Islet precursor cell (in vitro differentiated cells): ENCODE data around the gene GAD1.

Experiments
- DNase-seq: peaks from one replicate; pipeline ENCODE4 v3.0.0-alpha.2; 2018

GAD1 gene

DNA sequence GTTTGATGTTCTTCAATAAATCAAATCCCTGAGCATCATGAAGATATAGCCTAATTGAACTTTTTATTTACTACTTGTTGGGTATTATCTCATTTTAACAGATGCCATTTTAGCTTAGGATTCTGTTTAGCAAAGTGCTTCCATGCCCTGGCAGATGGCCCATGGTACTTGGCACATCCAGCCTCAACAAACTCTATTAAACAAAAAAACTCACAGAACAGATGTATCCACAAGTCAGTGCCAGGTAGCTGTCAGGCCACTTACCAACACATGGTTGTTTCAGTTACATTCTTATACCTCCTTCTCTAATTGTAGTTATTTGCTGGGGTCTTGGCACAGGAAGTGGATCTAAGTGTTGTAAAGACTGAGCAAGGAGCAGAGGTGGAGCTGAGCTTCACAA is 29.6 kb downstream of the GAD1 start:
- DNase-seq = no peak

GRCh38 chr2:170847716-170848115 is 31.0 kb downstream of the GAD1 start:
- no peak for DNase-seq

- peak; percentile 74 for DNase-seq
These were observed 31.9 kb downstream of the GAD1 start for GRCh38 chr2:170848587-170848986.

DNA sequence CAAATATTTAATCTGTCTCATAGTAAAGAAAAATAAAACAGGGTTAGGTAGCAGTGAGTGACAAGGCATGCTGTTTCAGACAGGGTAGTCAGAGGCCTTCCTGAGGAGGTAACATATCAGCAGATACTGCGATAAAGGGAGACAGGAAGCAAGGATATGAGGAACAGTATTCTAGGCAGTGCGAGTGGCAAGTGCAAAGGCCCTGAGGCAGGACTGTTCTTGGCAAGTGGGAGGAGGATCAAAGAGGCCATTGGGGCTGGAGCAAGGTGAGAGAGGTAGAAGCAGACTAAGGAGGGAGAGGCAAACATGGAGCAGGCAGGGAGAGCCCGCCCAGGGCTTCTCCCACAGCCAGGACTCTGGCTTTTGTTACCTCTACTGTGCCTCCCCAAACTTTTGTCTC is 33.6 kb downstream of the GAD1 start:
- no peak for DNase-seq

- DNase-seq = no peak
These were observed 34.9 kb downstream of the GAD1 start for GRCh38 chr2:170851635-170852034.

GRCh38 chr2:170856066-170856465 is 39.4 kb downstream of the GAD1 start:
- DNase-seq = no peak

DNA sequence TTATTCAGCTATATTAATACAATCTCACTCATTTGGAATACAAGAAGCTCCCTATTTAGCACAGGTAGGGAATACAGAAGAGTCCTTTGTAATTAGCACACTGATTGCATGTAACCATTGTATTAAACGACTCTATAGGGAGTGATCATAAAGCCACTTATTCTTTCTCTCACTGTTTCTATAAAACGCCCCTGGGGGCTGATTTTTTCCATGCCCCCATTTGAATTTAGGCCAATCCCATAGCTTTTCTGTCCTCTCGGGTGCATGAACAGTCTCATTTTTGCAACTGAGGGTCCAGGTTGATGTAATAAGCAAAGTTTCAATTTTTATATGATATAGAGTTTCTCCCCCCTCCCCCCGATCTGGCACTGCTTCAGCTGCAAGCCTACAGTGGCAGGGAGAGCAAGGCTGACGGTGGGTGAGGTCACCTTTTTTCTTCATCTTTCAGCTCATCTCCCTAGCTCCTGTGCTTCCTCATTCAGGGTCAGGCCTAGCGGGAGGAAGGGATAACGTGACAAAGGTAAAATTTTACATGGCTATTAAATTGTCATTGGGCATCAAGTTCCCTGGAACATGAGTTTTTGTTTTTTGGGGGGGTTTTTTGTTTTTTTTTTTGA is 45.7 kb downstream of the GAD1 start:
- DNase-seq = no peak

GRCh38 chr2:170863087-170863486 is 46.4 kb downstream of the GAD1 start:
- DNase-seq = no peak

DNA sequence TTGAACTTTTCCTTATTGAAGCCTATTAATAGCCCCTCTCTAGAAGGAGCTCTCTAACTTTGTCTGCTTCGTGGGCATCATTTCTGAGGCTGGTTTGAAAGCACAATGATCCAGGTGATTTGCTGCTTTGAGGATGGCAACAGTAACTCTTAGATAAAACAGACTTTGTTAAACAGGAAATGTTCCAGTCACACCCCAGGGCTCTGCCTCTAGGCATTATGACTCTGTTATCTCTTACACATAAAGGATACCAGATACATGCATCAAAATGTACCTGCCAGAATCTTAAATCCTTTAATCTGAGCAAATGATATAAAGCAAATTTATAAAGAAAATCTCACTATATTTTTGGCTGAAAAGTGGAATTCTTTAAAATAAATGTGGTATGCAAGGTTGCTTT is 52.3 kb downstream of the GAD1 start:
- DNase-seq = no peak

- no peak for DNase-seq
These were observed 52.8 kb downstream of the GAD1 start for GRCh38 chr2:170869461-170869860.

DNA sequence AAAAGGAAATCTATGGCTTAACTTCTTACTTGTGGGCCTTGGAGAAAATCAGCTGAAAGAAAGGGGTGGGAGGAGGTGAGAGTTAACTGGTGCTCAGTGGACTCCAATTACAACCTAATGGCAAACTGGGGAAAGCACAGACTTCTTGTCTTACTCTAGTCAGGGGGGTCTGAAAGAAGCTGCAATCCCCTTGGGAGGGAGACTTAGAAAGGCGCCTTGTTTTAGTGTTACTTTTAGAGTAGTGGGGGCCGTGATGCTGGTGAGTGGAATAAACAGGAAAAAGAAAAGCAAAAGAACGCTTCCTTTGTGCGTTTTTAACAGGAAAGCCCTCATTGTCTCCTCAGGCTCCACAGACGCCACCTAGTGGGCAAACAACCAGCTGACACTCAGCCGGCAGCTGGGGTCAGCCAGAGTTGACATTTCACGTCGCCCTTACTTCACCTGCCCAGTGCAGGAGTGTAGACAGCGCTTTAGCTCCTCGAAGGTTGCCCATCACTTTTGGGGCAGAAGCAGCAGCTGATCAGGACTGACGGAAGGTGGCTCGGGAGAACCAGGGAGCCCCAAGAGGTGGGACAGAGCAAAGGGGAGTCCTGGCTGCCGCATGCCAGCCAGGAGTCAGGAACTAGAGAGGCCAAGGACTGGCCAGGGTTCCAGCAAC is 56.5 kb downstream of the GAD1 start:
- peak; percentile 88 for DNase-seq

DNA sequence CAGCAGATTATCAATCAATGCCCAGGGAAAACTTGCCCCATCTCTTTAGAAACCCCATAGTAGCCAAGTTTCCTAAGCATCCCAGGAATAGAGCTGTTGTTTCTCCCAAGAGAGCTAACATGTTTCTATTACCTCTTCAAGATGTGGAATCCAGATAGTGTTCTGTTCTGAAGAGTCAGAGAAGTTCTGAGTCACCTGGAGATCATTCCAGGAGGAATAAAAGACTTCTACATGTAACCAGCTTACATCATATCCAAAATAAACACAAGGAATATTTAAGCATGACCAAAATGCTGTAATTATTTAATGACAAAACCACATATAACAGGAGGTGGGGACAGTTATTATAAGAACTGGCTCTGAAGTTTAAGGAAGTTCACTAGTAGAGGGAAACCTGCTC is 61.4 kb downstream of the GAD1 start:
- no peak for DNase-seq

GRCh38 chr2:170878505-170878904 is 61.8 kb downstream of the GAD1 start:
- DNase-seq = no peak

- no peak for DNase-seq
These were observed 65.2 kb downstream of the GAD1 start for GRCh38 chr2:170881840-170882239.

DNA sequence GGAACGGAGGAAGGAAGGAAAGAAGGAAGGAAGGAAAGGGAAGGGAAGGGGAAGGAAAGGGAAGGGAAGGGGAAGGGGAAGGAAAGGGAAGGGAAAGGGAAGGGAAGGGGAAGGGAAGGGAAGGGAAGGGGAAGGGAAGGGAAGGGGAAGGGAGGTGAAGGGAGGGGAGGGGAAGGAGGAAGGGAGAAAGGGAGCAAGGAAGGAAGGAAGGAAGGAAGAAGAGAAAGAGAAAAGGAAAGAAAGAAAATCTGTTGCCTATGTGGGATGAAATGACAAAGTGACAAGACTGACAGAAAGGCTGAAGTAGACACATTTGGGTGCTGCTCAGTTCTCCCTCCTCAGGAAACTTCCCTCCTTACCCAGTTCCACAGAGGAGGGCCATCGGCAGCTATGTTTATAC is 66.1 kb downstream of the GAD1 start:
- no peak for DNase-seq

DNA sequence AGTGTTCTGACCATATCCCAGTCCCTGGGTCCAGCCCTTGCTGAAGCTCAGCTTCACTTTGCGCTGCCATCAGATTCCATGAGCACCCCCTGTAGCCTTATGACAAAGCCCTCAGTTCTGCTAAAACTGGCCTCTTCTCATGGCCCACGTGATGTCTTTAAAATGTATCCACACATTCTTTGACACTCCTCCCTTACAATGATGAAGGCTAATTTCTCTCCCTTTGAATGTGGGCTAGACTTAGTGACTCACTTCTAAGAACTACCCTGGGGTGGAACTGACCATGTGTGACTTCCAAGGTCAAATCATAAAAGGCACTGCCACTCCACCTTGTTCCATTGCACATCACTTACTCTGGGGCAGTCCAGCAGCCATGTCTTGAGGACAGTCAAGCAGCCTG is 67.0 kb downstream of the GAD1 start:
- no peak for DNase-seq

DNA sequence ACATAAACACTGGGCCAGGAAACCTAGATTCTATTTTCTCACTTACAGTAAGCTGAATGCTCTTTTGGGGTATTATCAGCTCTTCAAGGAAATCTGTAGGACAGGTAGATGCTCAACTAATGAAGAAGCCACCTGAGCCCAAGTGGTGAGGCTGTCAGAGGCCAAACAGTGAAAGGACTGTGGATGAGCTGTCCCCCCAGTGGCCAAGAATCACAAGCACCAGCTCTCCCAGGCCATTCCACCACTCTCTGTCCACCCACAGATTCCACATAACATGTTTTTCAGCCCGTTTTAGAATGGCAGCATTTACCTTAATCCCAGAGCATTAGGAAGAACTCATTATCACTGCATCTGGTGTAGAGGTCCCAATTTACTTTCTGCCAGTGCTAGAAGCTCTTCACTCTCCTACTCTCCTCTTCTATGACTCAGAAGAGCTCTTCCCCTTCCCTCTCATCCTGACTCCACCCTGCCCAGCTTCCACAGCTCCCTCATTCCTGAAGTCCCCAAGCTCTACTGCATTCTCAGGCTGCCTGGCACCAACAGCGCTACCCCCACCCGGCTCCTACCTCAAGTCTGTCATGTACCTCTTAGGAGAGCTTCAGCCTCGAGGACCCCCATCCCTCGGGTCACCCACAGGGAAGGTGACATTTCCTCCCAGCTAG is 68.6 kb downstream of the GAD1 start:
- DNase-seq = peak; percentile 61

GRCh38 chr2:170886386-170886785 is 69.7 kb downstream of the GAD1 start:
- DNase-seq = no peak

- DNase-seq = no peak
These were observed 70.8 kb downstream of the GAD1 start for GRCh38 chr2:170887496-170887895.

DNA sequence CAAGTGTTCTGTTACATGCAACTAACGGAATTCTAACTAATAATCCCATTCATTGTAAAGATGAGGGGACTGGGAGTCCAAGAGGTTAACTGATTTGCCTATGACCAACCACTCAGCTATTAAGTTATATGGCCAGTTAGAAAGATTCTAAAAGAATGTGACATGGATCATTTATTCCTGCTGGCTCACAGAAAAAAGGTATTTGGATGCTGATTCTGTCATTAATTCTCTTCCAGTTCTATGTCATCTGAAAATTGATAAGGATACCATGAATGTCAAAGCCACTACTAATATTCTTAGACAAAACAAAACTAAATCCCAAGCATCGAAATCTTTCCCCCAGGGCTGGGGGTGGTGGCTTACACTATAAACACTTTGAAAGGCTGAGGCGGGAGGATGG is 71.2 kb downstream of the GAD1 start:
- no peak for DNase-seq

DNA sequence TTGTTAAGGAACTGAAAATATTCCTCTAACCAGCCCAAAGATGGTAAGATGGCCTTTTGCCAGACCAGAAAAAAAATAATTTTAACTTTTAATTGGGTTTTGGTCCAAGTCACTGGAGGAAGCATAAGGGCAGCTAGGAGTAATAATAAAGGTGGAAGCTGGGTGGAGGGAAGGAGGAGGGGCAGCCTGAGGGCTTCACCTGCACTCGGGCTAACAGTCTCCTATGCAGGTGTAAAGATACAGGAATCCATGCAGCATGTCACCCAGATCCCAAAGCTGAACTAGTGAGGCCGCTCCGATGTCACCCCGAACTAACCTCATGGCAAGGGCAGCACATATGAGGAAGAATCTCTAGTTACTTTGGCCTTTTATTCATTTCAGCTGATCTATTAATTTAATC is 75.2 kb downstream of the GAD1 start:
- no peak for DNase-seq

DNA sequence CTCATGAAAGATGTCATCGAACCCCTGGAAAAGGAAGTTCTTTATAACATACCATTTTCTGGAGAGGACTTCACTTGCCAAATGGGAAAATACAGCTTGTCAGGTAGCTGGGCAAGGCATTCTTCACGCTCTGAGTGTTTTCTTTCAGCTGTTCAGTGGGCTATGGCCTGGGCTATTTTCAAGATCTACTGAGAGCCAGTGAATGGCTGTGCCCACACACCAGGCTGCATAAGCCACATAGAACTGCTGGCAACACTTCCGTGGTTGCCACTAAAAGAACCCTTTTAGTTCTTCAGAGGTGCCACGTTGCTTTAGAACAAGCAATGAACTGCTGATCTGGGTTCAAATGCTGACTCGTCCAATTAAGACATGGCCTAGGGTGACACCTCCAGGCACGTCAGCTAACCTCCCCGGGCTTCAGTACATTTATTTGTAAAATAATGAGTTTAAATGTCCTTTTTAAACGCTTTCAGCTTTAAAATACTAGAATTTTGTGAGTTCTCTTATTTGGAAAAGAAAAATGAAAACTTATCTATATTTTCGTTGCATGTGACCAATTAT is 75.8 kb downstream of the GAD1 start:
- no peak for DNase-seq

- DNase-seq = no peak
These were observed 78.5 kb downstream of the GAD1 start for GRCh38 chr2:170895023-170895757.

- no peak for DNase-seq
These were observed 79.9 kb downstream of the GAD1 start for GRCh38 chr2:170896622-170897021.
